Sciatic nerve (tissue), 2 donors: ENCODE data around the gene WNT3A. TPM values are rescaled to one million over a fixed set of nuclear protein-coding genes. Genes with fewer than 3 reads are reported as not detected.
A peak's percentile ranks its signal among the peaks of the same experiment; 100 is the strongest.

Experiments
- ATAC-seq: fragments of 200-7000 bp; cut with Tn5 transposase; one replicate; pipeline ENCODE4 v1.9.1; 2020; ENCODE audit warnings: mild to moderate bottlenecking, moderate library complexity
- DNase-seq: peaks from one replicate; pipeline ENCODE4 v3.0.0-alpha.2; 2020; ENCODE audit warnings: low spot score
- intact Hi-C: fragments of 100-400 bp; cut with DNase I; formaldehyde crosslinking; loops from one replicate; pipeline ENCODE4 v1.14.2; 2022
- total RNA-seq: library from RNA; stranded (reverse); fragmentation: NEBNext Ultra II Directional; extraction: Animal tissue kit (Norgen Biotek cat#: 25700); gene quantifications from one replicate; pipeline ENCODE4 v1.2.1, GENCODE V29; 2021
- donor health status: DM: no; HTN: no; CAD: no.
- donor health status: DM: no; HTN: no; CAD: no.

The WNT3A gene
- total RNA-seq, 1 donor from 2014 or later, result not detected

DNA sequence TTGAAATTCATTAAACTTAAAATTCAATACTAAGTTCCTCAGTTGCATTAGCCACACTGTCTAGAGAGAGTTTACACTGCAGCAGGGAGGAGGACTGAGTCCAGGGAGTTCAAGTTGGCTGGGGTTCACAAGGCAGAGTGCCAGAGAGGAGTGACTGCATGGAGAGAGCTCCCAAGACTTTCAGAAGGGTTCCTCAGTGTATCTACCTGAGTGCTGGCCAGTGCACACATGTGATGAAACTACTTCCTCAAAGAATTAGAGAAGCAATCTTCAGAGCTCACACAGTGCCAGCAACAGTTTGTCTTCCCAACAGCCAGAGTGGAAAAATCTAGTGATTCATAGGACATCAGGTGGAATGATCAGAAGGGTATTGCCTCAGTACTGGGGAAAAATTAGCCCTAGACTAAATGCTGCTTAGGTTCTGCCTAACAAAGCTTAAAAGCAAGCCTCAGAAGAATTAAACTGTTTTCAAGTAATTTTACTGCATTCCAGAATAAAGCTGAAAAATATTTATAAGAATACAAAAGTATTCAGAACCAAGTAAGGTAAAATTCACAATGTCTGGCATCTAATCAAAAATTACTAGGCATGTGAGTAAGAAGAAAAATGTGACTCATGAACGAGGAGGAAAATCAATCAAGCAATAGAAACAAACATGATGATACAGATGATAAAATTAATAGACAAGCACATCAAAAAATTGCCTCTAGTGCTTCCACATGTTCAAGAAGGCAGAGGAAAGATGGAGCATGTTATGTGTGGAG lies 10.4 kb upstream of the WNT3A start:
- ATAC-seq (no peak), DNase-seq (peak; percentile 5)
- intact Hi-C loops, result no loop called here

DNA sequence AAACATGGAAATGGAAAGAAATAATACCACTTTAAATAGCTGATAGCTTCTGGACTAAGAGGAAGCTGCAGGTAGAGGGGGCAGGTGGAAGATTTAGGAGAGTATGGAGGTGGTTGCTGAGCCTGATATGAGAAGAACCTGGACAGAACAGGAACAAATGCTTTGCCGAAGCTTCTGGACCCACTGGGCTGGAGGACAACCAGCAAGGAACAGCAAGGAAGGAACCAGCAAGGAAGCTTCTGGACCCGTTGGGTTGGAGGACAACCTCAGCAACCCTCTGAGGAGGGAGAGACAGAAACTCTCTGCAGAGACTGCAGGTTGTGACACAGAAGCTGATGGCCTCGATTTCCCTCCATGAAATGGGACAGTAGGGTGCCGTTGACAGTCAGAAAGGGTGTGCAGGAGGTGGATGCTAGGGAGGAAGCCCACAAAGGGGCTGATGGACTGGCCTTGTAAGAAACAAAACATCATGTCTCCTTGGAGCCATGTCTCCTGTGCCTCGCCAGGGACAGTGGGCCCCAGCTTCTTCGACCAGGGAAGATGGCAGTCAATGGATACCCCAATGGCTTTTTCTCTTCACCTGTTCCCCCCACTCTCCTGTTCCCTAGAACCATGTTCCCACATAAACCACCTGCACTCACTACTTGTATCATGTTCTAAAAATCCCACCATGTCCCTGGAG lies 8.3 kb upstream of the WNT3A start:
- ATAC-seq (no peak), DNase-seq (peak; percentile 4)
- intact Hi-C loops, result no loop called here

DNA sequence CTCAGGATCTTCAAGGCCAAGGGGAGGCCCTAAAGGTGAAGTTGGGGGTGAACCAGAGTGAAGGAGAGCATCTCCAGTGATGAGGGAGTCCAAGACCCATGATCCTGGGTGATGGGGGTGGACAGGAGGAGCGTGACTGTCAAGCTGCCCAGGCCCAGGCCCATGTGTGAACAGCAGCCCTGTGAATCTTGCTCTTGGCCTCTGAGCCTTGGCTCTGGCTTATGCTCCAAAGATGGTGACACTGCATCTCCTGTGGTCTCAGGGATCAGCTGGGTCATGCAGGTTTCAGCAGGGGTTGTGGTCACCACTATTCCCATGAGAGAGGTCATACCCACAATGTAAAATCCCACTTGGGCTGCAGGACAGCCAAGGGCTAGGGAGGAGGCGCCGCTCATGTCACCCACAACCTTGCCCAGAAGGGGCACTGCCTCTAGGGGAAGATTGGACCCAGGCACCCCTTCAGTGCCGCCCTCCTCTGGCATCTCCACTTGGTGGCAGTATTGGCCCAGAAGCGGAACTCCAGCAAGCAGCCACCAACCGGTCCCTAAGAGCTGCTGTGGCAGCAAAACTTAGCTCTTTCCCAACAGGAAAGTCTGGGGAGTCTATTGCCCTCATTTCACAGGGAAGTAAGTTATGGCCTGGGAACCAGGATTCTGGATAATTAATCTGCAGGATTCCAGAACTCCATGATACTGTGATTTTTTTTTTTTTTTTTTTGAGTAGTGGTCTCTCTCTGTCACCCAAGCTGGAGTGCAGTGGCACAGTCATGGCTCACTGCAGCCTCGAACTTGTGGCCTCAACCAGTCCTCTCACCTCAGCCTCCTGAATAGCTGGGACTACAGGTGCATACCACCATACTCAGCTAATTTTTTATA lies 7.5 kb upstream of the WNT3A start:
- DNase-seq, result peak; percentile 67
- intact Hi-C loops, result no loop called here
- peak; percentile 71 for ATAC-seq

DNA sequence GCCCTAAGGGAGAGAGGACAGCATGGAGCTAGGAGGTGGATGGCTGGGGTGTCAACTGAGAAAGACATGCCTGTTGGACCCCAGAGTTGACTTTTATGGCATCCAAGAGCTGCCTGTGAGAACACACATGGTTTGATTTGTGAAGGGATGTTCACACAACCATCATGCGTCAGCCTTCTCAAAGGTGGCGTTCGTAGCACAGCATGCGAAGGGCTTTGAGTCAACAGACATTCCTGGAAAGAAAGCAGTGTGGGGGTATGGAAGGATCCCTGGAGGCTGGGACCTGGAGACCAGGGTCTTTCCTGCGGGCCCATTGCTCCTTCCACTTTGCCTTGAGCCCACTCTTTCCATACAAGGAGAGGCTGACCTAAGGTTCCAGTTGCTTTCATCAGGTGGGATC lies 6.4 kb upstream of the WNT3A start:
- DNase-seq, result peak; percentile 27
- ATAC-seq, result no peak
- intact Hi-C loops, result no loop called here

DNA sequence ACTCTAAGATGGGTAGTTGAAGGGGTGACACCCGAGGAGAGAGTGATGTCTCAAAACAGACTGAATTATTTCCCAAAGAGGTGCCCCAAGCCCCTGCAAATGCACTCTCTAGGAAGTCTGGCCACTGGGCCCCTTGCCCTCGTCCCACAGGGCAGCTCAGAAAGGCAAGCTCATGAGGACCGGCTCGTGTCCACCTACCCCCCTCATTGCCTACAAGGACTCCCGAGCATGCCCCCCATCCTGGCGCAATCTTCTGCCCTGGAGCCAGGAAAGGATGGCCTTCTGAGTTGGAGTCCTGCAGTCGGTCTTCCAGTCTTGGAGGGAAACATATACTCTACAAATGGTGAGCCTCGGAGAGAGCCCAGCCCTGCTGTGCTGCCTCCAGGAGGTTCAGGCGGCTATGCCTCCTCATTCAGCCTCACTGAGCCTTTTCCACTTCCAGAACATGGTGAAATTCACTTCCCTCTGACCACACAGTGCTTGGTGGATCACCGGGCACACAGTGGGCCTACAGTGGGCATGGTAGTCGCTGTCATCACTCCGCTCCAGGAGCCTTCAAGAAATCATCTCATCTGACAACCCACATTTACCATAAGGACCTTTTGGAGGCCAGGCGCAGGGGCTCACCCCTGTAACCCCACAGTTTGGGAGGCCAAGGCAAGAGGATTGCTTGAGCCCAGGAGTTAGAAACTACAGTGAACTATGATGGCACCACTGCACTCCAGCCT lies 5.8 kb upstream of the WNT3A start:
- DNase-seq (peak; percentile 30), ATAC-seq (no peak)
- intact Hi-C loops, result no loop called here

DNA sequence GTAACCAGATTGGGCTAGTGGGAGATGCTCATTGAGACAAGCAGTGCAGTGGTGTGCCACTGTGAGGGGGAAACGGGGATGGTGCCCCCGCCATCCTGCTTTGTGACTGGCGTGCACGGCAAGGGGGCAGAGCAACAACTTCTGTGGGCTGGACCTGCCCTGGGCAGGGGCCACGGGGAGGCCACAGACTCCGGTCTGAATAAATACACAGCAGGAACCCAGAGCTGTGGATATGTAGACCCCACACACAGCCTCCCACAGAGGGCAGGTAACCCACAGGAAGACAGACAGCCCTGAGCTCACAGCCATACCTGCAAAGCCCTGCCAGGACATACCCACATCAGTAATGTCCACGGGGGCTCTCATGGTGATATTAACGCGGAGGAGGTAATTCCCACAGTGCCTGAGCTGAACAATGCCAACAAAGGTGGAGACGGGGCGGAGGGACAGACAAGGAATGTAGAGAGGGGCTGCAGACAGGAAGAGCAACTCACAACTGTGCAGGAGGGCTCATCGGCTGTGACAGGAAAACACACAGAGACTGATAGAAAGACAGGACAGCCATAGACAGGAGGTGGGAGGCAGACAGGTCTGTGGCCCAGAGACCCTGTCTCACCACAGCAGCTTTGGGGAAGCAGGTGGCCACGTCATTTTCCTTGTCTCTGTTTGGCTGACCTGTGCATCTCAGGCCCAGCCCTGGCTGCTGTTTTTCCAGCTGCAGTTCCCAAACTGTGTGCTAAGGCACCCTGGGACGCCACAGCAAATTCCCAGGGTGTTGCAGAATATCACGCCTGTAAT lies 4.9 kb upstream of the WNT3A start:
- DNase-seq (peak; percentile 26), ATAC-seq (no peak)
- intact Hi-C loops, result no loop called here

DNA sequence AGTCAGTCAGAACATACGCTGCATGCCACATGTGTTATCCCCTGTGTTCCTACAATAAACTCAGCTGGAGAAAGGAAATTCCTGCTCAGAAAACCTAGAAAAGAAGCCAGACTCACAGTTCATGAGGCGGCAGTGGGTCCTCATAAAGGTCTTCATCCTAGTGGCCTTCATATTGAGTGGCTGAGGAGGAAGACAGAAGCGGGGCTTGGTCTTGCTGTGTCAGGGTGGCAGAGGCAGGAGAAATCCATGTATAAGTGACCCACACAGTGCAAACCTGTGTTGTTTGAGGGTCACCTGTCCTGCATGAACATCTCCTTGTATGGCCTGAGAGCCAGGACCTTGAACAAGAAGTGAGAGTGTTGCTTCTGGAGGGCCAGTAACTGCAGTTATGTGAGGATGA lies 4.0 kb upstream of the WNT3A start:
- intact Hi-C loops, result no loop called here
- ATAC-seq, result no peak
- no peak for DNase-seq

DNA sequence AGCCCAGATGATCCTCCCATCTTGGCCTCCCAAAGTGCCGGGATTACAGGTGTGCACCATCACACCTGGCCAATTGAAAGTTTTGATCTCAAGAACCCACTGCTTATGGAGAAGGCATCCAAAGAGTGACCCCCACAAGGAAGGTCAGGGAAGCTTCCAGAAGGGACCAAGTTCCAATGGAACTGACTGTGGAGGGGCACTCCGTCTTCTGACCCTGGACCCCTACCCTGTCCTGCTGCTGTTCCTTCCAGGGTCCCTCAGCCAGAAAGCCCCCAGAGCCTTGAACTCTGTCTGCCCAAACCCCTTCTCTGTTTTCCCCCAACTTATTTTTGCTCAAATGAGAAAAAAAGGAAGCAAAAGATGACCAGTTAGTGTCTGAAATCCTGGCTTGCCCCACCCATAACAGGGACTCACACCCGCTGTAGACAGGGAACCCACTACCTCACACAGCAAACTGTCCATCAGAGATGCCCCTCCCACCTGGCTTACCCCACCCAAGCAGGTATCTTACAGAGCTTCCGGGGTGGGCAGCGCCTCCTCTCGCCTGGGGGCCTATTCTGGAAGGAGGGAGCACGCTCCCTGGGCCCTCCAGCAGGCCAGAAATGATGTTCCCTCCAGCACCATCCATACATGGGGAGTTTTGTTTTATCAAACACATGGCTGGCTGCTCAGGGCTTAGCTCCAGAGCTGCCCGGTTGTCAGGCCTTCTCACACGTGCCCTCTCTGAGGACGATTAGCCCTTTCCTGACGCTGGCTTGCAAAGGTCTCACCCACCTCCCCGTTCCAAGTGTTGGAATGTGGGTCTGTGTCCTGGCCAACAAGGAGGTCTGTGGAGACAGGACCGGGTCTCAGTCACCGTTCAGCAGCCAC lies 3.1 kb upstream of the WNT3A start:
- peak; percentile 9 for DNase-seq
- ATAC-seq, result no peak
- intact Hi-C loops, result no loop called here

DNA sequence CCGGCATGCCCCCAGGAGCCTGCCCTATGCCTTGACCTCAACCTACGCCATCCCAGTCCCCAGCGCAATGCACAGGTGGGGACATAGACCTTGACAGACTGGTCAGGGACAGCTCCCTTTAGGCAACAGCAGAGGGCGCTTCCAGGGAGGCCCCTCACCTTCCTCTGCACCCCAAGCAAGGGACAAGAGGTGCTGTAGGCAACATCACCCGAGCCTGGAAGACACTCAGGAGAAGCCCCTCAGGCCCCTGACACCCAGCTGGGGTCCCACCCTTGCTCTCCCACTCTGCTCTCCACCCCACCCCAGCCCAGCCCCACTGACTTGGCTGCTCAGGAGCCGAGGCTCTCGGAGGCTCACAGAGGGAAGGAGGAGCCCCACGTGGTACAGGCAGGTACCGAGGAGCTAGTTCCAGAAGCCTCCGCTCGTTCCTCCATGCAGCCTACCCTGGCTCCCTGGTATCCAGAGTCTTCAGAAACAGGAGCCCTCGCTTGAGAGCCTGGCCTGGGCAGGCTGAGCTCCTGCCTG lies 2.4 kb upstream of the WNT3A start:
- intact Hi-C loops, result no loop called here
- peak; percentile 47 for DNase-seq
- peak; percentile 13 for ATAC-seq

DNA sequence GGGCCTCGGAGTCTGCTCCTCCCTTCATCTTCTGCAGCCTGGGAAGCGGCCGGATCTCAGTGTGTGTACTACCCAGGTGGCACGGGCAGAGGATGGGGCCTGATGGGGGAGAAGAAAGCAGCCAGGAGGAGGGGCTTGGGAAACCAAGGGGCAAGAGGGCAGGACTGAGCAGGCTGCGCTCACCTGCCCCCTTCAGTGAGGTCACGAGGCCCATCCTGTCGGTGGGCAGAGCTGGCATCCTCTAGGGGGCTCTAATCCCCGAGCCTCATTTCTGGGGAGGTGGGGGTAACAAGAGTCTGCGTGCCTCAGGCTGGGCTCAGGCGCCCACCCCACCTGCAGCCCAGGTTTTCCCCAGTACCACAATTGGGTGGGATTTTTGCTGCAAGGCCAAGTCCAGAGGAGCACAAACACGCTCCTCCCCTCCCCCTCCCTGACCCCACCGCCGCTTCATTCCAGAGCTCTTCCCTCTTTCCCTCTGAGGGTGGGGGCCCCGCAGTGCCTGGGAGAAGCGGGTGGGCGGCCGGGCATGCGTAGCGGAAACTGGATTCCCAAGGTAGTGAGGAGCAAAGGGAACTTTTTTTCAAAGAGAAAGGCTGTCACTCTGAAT lies 1.8 kb upstream of the WNT3A start:
- DNase-seq (peak; percentile 37), ATAC-seq (no peak)
- intact Hi-C loops, result no loop called here

DNA sequence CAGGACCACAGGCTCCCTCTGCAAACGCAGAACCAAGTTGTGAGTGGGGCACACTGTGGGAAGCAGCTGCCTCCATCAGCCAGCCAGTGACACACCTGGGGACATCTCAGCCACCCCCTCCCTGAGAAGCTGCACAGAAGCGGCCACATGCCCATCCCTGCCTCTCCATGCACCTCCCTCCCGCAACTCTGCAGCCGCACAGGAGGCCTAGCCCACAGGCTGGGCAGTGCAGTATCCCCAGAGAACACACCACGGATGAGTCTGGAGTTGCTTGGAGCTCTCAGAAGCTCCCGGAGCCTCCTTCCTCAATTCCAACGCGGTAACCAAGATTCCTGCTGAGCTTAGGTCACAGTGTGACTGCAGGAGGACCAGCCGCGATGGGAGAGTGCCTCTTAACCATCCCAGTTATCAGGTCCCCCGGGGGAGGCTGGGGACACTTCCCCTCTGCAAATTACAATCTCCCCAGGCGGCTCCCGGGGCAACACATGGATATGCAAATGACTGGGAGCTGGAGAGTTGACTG lies 1.2 kb upstream of the WNT3A start:
- ATAC-seq (no peak), DNase-seq (peak; percentile 37)
- intact Hi-C loops, result no loop called here

DNA sequence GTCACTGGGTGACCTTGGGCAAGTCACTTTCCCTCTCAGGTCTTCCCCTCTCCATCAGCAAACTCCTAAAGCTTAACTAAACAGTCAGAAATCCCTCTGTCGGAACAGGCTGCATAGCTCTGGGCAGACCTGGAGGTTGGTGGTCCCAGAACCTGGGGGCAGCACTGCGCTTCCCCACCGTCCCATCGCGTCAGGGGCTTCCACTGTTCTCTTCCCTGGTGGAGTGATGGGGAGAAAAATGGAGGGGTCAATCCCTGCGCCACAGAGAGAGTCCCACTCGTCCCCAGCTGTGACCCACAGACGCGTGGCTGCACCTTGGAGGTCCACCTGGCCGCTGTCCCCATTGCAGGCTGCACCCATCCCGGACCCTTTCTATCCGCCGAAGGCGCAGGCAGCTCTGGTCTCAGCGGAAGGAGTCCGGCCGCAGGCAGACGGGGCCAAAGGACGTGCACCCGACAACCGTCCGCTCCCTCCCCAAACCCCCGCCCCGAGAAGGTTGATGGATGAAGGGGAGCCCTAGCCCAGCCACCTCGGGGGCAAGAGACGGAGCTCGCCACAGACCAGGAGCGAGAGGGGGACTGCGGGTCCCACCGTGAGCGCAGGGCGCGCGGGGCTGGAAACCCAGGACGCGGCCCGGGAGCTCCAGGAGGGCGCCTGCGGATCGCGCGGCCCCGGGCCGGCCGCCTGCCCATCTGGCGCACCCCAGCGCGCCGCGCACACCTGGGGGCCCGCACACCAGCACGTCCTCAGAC lies 588 bp upstream of the WNT3A start:
- ATAC-seq, result no peak
- DNase-seq, result peak; percentile 43
- intact Hi-C loops, result no loop called here

DNA sequence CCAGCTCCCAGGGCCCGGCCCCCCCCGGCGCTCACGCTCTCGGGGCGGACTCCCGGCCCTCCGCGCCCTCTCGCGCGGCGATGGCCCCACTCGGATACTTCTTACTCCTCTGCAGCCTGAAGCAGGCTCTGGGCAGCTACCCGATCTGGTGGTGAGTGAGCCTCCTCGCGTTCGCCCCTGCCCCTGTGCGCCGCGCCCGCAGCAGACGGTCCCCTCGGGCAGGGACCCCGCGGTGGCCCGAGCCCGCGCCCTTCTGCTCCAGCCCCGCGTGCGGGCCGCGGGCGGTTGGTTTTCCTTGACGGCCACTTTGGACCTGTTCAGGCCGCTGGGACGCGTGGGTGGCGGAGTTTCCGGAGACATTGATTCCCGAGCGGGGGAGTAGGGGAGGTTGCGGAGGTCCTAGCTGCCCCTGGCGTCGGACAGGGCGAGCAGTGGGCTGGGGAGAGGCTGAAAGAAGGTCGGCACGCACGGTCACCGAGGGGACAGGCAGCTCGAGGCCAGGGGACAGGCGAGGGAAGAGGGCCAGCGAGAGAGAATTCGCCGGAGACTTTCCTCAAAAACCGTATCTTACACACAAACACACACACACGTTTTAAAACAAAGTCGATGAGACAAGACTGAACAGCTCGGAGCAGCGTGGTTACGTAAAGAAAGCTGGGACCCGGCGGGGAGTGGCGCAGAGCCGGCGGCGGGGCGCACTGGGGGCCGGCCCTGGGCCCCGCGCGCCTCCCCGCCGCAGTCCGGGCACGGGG lies 427 bp downstream of the WNT3A start:
- ATAC-seq, result no peak
- DNase-seq, result peak; percentile 33
- intact Hi-C loops, result no loop called here

DNA sequence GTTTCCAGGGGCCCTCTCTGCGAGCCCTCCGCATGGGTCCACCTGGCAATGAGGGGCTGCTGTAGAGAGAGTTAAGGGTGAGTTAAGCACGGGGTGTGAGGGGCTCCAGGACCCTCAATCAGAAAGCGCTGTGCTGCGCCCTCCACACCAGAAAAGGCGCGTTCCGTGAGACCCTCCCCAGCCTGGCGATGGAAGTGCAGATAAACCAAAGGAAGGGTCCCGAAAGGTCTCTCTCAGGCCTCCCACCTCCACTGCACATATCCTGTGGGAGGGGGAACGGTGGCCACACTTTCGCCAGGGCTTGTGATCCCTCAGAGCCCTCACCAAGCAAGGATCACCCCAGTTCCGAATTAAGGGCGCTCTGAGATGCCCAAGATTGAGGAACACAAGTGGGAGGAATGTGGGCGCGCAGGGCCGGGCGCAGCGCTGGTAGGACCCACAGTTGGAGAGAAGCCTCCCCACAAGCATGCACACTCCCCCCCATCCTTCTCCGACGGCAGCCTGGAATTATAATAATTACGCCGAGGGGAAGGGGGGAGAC lies 1.1 kb downstream of the WNT3A start:
- DNase-seq (peak; percentile 18), ATAC-seq (no peak)
- intact Hi-C loops, result no loop called here
